GM12878 (cell line): Measurements from ENCODE around the gene SHPK. TPM values are rescaled to one million over a fixed set of nuclear protein-coding genes. Genes with fewer than 3 reads are reported as not detected.

Experiments
- ASH2L ChIP-seq: fragments of 300-600, 200-600 bp; sonication (generic); IDR thresholded peaks from 2 replicates; pipeline ENCODE4 v1.6.1; 2017; ENCODE audit warnings: low read depth, mild to moderate bottlenecking, borderline replicate concordance
- BCL11A ChIP-seq: IDR thresholded peaks from 2 replicates; pipeline ENCODE4 v1.6.1; 2011; ENCODE audit warnings: low read depth, low read length
- BHLHE40 ChIP-seq, 2 experiments: fragments of 450-650 bp in 1 of 2; IDR thresholded peaks; 2 replicates each; pipeline ENCODE4 v1.6.1; 2011 to 2017; ENCODE audit warnings: low read depth in 2 of 2, borderline replicate concordance in 1 of 2, improper control_type of control experiment in 1 of 2, low read length in 1 of 2, mild to moderate bottlenecking in 1 of 2
- EGR1 ChIP-seq, 2 experiments: IDR thresholded peaks; 1 replicate in 1 of 2; 2 replicates in 1 of 2; pipeline ENCODE4 v1.6.1; 2011 to 2012; ENCODE audit warnings: low read depth in 2 of 2, low read length in 2 of 2, borderline replicate concordance in 1 of 2, mild to moderate bottlenecking in 1 of 2, moderate library complexity in 1 of 2
- EZH2 ChIP-seq: IDR thresholded peaks from 2 replicates; pipeline ENCODE4 v1.6.1; 2012; ENCODE audit warnings: low read depth, mild to moderate bottlenecking, control low read depth, inconsistent platforms, low read length, borderline replicate concordance; ENCODE audit not compliant: control insufficient read depth
- FOS ChIP-seq: IDR thresholded peaks from 3 replicates; pipeline ENCODE4 v1.6.1; 2011; ENCODE audit warnings: borderline replicate concordance; ENCODE audit not compliant: insufficient read length; ENCODE audit errors: extremely low read depth
- JUNB ChIP-seq: IDR thresholded peaks from 2 replicates; pipeline ENCODE4 v1.6.1; 2016; ENCODE audit warnings: antibody characterized with exemption, mild to moderate bottlenecking
- LARP7 ChIP-seq: fragments of 450-650 bp; IDR thresholded peaks from 2 replicates; pipeline ENCODE4 v1.6.1; 2017; ENCODE audit warnings: mild to moderate bottlenecking
- MTA3 ChIP-seq: IDR thresholded peaks from 2 replicates; pipeline ENCODE4 v1.6.1; 2012; ENCODE audit warnings: low read length, inconsistent platforms, borderline replicate concordance
- NR2C1 ChIP-seq: fragments of 450-650 bp; IDR thresholded peaks from 2 replicates; pipeline ENCODE4 v1.6.1; 2017; ENCODE audit warnings: antibody characterized with exemption, mild to moderate bottlenecking, moderate library complexity
- PAX5 ChIP-seq: IDR thresholded peaks from 2 replicates; pipeline ENCODE4 v1.6.1; 2011; ENCODE audit warnings: low read depth, low read length, borderline replicate concordance
- PML ChIP-seq: IDR thresholded peaks from 2 replicates; pipeline ENCODE4 v1.6.1; 2012; ENCODE audit warnings: low read length, inconsistent platforms
- RAD51 ChIP-seq: fragments of 450-650 bp; IDR thresholded peaks from 2 replicates; pipeline ENCODE4 v1.6.1; 2016; ENCODE audit warnings: moderate library complexity, mild to moderate bottlenecking, inconsistent platforms
- RB1 ChIP-seq: fragments of 450-650 bp; formaldehyde crosslinking; IDR thresholded peaks from 2 replicates; pipeline ENCODE4 v1.6.1; 2017; ENCODE audit warnings: mild to moderate bottlenecking, borderline replicate concordance
- RBBP5 ChIP-seq: fragments of 200-600 bp; sonication (generic); conservative IDR thresholded peaks from 2 replicates; pipeline ENCODE4 v1.6.1; 2016
- SP1 ChIP-seq: IDR thresholded peaks from one replicate; pipeline ENCODE4 v1.6.1; 2011; ENCODE audit warnings: low read depth, low read length
- TARDBP ChIP-seq: IDR thresholded peaks from 2 replicates; pipeline ENCODE4 v1.6.1; 2016; ENCODE audit warnings: borderline replicate concordance
- ZNF217 ChIP-seq: fragments of 450-650 bp; IDR thresholded peaks from 2 replicates; pipeline ENCODE4 v1.6.1; 2017; ENCODE audit warnings: antibody characterized with exemption, mild to moderate bottlenecking
- ZNF24 ChIP-seq: fragments of 450-650 bp; IDR thresholded peaks from 2 replicates; pipeline ENCODE4 v1.6.1; 2017; ENCODE audit warnings: antibody characterized with exemption, mild to moderate bottlenecking
- ZSCAN29 ChIP-seq: fragments of 450-650 bp; IDR thresholded peaks from 2 replicates; pipeline ENCODE4 v1.6.1; 2017; ENCODE audit warnings: mild to moderate bottlenecking, moderate library complexity
- polyA plus RNA-seq, 11 experiments: library from polyadenylated mRNA; depleted of rRNA in 4 of 11; unstranded in 6 of 11; stranded (reverse) in 5 of 11; fragments of >200 nt; fragmentation: Nextera tagmentation in 4 of 11; fragmentation: Illumina TruSeq in 1 of 11; extraction: Ambion mirVana in 4 of 11; extraction: Trizol in 1 of 11; gene quantifications; 1 replicate in 1 of 11; 2 replicates in 10 of 11; pipeline versions ENCODE4 v1.2.1 to v1.2.3, GENCODE V29; 2011 to 2016; ENCODE audit warnings: inconsistent platforms in 2 of 11, missing spikeins in 2 of 11, low read depth in 1 of 11
- total RNA-seq, 4 experiments: library from RNA; depleted of rRNA in 3 of 4; stranded (reverse); fragments of >200 nt in 3 of 4; fragmentation: Illumina TruSeq in 1 of 4; extraction: Trizol in 1 of 4; gene quantifications; 2 replicates each; pipeline versions ENCODE4 v1.2.1 to v1.2.3, GENCODE V29; 2013 to 2021
- TF ChIP-seq, protein P1 (sequence below): fragments of 450-650 bp; conservative IDR thresholded peaks from 2 replicates; pipeline ENCODE4 v1.6.1; 2017; ENCODE audit warnings: mild to moderate bottlenecking, moderate library complexity
- TF ChIP-seq, protein P2 (sequence below): fragments of 450-650 bp; IDR thresholded peaks from 2 replicates; pipeline ENCODE4 v1.6.1; 2017; ENCODE audit warnings: mild to moderate bottlenecking, low read depth, inconsistent platforms; ENCODE audit not compliant: poor library complexity, severe bottlenecking
- TF ChIP-seq, protein P3 (sequence below): IDR thresholded peaks from 2 replicates; pipeline ENCODE4 v1.6.1; 2012; ENCODE audit warnings: low read length, inconsistent platforms
- TF ChIP-seq, protein P4 (sequence below): fragments of 450-650 bp; formaldehyde crosslinking; IDR thresholded peaks from 2 replicates; pipeline ENCODE4 v1.4.0; 2022; ENCODE audit warnings: mild to moderate bottlenecking, moderate library complexity

SHPK gene
- total and polyA plus RNA-seq, 10 of the 15 experiments (the other 5 are each of a cell fraction or from before 2014, with no cell fraction given), result 1.7 to 16.6 (median 12.9) TPM

DNA sequence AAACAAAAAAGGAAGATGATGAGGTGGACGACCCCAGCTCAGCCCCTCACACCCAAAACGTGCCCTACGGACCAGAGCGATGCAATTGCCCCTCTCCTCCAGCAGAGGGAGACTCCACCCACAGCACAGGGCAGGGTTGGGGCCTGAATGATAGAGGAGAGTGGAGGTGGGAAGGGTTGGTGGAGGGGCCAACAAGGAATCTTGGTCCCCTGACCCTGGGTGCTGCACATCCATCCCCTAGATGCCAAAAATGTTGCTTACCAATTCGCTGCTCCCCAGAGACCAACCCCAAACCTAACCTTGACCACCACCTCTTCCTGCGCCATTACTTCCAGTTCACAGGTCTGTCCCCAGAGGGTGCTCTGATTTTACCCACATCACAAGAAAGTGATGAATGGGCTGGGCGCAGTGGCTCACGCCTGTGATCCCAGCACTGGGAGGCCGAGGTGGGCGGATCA, 47.0 kb upstream of the SHPK start (continued):
- TF ChIP-seq NR2C1 (0 out of 2 replicates have a peak, but pooled peaks have one; percentile 35), ASH2L (no peak), MTA3 (no peak), SP1 (no peak), FOS (no peak), LARP7 (peak; percentile 71), PAX5 (peak; percentile 51; the same call in 1 of the 2 replicates), ZNF217 (peak; percentile 50; the same call in 1 of the 2 replicates), TARDBP (peak; percentile 15; the same call in 1 of the 2 replicates), EGR1 (IDR thresholded peaks at IDR 0.05; ENCODE audit: borderline replicate concordance in 1 of 2, low read depth in 2 of 2, low read length in 2 of 2) (no peak), EZH2 (no peak), ZNF24 (0 out of 2 replicates have a peak, but pooled peaks have one; percentile 42), BHLHE40 (IDR thresholded peaks at IDR 0.05; ENCODE audit: borderline replicate concordance in 1 of 2, low read depth in 2 of 2, low read length in 1 of 2) (peak in 1 of 2 experiments; percentile 79; a peak in 2 of 4 replicates), ZSCAN29 (no peak), BCL11A (no peak), JUNB (no peak), RB1 (peak; percentile 82; the same call in 1 of the 2 replicates), PML (no peak), RAD51 (no peak), RBBP5 (no peak)
- TF ChIP-seq, protein P1, sequence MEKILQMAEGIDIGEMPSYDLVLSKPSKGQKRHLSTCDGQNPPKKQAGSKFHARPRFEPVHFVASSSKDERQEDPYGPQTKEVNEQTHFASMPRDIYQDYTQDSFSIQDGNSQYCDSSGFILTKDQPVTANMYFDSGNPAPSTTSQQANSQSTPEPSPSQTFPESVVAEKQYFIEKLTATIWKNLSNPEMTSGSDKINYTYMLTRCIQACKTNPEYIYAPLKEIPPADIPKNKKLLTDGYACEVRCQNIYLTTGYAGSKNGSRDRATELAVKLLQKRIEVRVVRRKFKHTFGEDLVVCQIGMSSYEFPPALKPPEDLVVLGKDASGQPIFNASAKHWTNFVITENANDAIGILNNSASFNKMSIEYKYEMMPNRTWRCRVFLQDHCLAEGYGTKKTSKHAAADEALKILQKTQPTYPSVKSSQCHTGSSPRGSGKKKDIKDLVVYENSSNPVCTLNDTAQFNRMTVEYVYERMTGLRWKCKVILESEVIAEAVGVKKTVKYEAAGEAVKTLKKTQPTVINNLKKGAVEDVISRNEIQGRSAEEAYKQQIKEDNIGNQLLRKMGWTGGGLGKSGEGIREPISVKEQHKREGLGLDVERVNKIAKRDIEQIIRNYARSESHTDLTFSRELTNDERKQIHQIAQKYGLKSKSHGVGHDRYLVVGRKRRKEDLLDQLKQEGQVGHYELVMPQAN, result no peak
- TF ChIP-seq, protein P2, sequence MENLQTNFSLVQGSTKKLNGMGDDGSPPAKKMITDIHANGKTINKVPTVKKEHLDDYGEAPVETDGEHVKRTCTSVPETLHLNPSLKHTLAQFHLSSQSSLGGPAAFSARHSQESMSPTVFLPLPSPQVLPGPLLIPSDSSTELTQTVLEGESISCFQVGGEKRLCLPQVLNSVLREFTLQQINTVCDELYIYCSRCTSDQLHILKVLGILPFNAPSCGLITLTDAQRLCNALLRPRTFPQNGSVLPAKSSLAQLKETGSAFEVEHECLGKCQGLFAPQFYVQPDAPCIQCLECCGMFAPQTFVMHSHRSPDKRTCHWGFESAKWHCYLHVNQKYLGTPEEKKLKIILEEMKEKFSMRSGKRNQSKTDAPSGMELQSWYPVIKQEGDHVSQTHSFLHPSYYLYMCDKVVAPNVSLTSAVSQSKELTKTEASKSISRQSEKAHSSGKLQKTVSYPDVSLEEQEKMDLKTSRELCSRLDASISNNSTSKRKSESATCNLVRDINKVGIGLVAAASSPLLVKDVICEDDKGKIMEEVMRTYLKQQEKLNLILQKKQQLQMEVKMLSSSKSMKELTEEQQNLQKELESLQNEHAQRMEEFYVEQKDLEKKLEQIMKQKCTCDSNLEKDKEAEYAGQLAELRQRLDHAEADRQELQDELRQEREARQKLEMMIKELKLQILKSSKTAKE, result peak; percentile 56
- TF ChIP-seq, protein P3, sequence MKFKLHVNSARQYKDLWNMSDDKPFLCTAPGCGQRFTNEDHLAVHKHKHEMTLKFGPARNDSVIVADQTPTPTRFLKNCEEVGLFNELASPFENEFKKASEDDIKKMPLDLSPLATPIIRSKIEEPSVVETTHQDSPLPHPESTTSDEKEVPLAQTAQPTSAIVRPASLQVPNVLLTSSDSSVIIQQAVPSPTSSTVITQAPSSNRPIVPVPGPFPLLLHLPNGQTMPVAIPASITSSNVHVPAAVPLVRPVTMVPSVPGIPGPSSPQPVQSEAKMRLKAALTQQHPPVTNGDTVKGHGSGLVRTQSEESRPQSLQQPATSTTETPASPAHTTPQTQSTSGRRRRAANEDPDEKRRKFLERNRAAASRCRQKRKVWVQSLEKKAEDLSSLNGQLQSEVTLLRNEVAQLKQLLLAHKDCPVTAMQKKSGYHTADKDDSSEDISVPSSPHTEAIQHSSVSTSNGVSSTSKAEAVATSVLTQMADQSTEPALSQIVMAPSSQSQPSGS, result no peak
- TF ChIP-seq, protein P4, sequence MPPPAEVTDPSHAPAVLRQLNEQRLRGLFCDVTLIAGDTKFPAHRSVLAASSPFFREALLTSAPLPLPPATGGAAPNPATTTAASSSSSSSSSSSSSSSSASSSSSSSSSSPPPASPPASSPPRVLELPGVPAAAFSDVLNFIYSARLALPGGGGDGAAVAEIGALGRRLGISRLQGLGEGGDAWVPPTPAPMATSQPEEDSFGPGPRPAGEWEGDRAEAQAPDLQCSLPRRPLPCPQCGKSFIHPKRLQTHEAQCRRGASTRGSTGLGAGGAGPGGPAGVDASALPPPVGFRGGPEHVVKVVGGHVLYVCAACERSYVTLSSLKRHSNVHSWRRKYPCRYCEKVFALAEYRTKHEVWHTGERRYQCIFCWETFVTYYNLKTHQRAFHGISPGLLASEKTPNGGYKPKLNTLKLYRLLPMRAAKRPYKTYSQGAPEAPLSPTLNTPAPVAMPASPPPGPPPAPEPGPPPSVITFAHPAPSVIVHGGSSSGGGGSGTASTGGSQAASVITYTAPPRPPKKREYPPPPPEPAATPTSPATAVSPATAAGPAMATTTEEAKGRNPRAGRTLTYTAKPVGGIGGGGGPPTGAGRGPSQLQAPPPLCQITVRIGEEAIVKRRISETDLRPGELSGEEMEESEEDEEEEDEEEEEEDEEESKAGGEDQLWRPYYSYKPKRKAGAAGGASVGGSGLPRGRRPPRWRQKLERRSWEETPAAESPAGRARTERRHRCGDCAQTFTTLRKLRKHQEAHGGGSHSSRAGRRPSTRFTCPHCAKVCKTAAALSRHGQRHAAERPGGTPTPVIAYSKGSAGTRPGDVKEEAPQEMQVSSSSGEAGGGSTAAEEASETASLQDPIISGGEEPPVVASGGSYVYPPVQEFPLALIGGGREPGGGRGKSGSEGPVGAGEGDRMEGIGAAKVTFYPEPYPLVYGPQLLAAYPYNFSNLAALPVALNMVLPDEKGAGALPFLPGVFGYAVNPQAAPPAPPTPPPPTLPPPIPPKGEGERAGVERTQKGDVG (CRISPR knock-in tag), result no peak
